HG03139 (cell line): Measurements from ENCODE around the gene CCDC146.
"Not testable (repeated sequence)": the region's sequence is repeated elsewhere in the genome, so short reads cannot be mapped to it uniquely, and the experiment has no call there.

Source experiments
- ATAC-seq: cut with Tn5 transposase; IDR thresholded peaks from one replicate; pipeline ENCODE4 v1.9.1; 2021; ENCODE audit not compliant: unreplicated experiment

Gene CCDC146

DNA sequence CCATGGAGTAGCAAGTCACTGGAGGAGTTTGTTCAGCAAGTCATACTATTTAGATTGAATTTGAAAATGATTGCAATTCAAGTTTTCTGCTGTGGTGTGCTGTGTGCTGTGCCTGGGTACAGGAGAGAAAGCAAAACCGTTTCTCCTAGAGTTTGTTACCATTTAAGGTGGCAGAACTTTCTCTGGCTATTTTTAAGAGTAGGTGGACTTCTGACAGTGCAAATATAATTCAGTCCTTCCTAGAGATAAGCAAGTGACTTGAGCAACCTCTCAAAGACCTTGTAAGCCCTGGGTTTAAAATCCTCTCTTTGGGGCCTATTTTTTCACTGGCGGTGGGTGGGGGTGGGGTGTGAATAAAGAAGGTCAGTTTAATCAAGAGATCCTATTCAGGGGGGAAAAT, 120.1 kb downstream of the CCDC146 start:
- ATAC-seq, result no peak

- no peak for ATAC-seq
Measured at GRCh38 chr7:77244222-77244934, 122.0 kb downstream of the CCDC146 start.

- no peak for ATAC-seq
Measured at GRCh38 chr7:77245015-77245755, 122.8 kb downstream of the CCDC146 start.

- no peak for ATAC-seq
Measured at GRCh38 chr7:77246026-77246640, 123.7 kb downstream of the CCDC146 start.

- no peak for ATAC-seq
Measured at GRCh38 chr7:77247206-77247850, 124.9 kb downstream of the CCDC146 start.

GRCh38 chr7:77248154-77248553, 125.7 kb downstream of the CCDC146 start:
- ATAC-seq, result no peak

DNA sequence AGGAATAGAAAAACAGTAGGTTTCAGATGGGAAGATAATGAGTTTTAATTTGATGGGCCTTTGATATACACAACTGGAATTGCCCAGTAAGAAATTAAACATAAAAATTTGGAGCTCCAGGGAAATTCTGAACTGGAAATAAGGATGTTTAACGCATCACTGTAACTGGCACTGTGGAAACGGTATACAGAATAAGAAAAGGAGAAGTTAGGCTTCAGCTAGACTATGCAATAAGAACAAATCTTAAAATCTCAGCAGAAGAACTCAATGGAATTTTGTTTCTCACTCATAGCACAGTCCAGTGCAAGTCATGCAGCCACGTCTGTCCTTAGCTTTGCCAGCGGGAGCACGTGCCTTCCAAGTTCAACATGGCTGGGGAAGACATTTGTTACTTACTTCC, 130.1 kb downstream of the CCDC146 start:
- no peak for ATAC-seq

GRCh38 chr7:77253151-77253550, 130.7 kb downstream of the CCDC146 start:
- ATAC-seq, result no peak

DNA sequence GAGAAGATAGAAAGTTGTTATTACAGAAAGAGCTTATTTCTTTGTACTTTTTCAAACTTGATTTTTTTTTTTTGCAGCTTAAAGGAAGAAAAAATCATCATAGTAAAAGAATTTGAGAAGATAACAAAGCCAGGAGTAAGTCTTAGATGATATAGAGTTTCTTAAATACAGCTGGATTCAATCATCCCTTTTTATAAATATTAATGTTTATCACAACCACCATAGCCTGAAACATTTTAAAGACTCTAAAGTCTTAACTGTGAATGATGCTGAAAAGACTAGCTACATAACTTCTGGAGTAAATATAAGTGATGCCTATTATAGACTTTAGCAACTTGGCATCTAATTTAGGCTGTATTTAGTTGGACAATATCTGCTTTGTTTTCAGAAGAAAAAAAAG, 132.0 kb downstream of the CCDC146 start:
- no peak for ATAC-seq

DNA sequence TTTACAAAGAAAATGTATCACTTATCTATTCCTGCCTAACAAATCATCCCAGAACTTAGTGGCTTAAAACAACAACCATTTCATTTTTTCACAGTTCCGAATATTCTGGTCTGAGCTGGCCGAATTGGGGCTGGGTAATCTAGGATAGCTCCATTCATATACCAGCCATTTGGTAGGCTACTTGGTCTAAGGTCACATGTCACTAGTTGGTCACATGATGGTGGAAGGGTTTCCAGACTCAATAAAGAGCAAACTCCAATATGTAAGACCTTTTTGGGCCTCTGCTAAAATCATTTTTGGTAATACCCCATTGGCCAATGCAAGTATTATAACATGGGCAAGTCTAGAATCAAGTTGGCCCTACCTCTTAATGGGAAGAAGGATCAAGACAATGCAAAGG, 132.5 kb downstream of the CCDC146 start:
- ATAC-seq, result no peak

- ATAC-seq, result no peak
Measured at GRCh38 chr7:77258014-77258413, 135.6 kb downstream of the CCDC146 start.

DNA sequence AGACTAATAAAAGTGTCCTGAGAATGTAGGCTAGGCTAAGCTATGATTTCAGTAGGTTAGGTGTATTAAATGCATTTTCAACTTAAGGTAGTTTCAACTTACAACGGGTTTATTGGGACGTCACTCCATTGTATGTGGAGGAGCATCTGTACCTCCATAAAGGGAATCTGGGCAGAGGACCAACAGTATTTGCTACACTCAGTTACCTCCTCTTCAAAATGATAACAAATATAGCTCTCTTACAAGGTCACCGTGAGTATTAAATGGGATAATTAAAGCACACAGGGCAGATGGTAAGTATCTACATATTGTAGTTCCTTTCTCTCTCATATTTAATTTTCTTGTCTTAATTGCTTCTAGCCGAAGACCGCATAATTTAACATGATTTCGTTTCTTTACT, 136.2 kb downstream of the CCDC146 start:
- ATAC-seq, result no peak

DNA sequence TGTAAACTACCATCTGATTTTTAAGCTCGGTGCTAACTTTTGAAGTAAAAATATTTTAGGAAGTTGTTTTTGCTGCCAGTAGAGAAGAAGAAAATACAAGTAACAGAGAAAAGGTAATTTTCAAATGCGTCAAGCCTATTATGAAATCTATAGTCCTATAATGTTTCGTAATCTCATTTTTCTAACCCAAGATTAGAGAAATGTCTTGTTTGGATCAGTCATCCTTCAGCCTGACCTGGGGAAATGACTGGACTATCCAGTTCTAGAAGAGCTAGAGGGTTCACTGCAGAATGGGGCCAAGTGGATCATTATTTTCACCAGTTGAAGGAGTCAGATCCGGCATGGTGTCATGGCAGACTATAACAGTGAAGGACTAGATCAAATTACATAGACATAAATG, 139.9 kb downstream of the CCDC146 start:
- no peak for ATAC-seq

- no peak for ATAC-seq
Measured at GRCh38 chr7:77265666-77266065, 143.3 kb downstream of the CCDC146 start.

GRCh38 chr7:77266291-77266794, 143.9 kb downstream of the CCDC146 start:
- ATAC-seq, result peak; percentile 82

- ATAC-seq, result peak; percentile 61
Measured at GRCh38 chr7:77269360-77270093, 147.1 kb downstream of the CCDC146 start.

- ATAC-seq, result no peak
Measured at GRCh38 chr7:77270094-77270480, 147.7 kb downstream of the CCDC146 start.

GRCh38 chr7:77271766-77272165, 149.4 kb downstream of the CCDC146 start:
- no peak for ATAC-seq

GRCh38 chr7:77275663-77276062, 153.2 kb downstream of the CCDC146 start:
- ATAC-seq, result not testable (repeated sequence)

GRCh38 chr7:77276120-77276519, 153.7 kb downstream of the CCDC146 start:
- ATAC-seq, result no peak
